UCSD-AML1 (cell line): ENCODE measurements around the gene MSH2.

Experiments used
- DNase-seq: peaks from one replicate; lab custom pipeline; 2025; ENCODE audit not compliant: unreplicated experiment; lab: John Stamatoyannopoulos, UW

The MSH2 gene

DNA sequence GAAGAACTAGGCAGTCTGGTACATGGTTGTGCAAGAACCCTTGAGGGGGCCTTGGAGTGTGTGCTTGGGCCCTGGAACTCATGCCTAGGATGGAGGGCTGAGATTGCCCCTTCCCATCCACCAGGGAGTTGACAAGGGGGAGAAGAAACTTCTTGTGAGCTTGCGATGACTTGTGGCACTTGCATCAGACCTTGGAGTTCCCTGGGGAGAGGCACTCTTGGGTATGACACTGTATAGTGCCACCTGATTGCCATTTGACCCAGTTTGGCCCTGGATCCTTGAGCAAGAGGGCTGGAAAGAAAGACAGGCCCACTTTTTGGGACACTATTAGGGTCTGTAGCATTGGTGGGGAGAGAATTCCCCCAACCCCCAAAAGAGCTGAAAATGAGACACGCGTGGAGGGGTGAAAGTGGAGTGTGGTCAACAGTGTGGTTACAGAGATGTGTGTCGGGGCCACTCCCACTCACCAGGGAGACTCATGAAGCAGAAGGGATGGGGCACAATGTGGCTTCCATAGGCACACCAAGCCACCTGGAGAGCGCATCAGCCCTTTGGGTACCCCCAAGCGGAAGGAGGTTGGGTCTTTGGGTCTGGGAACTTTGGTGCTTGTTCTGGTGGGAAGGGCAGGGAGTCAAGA is 101.3 kb downstream of the MSH2 start:
- DNase-seq, result no peak

DNA sequence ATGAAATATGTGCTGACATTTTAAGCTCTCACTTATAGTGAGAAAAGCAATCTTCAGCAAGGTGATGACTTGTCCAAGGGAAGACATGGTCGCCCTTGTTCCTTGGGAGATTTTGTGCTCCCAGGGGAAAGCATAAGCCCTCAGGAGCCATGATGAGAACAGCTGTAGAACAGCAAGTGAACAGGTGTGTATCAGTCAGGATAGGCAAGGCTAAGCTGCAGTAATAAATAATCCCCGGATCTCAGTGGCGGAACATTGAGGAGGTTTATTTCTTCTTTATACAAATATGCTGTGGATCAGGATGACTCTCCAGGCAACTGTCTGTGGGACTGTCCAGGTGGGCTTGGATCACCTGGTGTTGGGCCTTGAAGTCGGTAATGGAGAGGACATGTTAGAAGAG is 103.1 kb downstream of the MSH2 start:
- no peak for DNase-seq

DNA sequence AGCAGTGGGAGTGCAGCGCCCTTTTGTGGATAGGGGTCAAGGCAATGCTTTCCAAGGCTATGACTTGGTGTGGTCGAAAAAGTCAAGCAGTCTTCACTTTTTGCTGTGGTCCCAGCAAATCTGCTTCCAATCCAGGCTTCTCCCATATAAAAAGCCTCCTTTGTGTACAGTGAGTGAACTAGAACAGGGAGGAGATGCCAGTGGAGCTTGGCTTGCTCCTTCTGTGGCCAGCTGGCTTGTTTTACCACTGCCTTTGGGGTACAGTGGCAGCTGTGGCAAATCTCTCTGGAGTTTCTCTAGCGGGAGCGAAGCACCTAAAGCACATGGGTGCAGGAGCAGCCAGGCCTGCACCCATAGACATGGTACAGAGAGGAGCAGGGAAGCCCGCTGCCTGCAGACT is 103.5 kb downstream of the MSH2 start:
- DNase-seq, result no peak

DNA sequence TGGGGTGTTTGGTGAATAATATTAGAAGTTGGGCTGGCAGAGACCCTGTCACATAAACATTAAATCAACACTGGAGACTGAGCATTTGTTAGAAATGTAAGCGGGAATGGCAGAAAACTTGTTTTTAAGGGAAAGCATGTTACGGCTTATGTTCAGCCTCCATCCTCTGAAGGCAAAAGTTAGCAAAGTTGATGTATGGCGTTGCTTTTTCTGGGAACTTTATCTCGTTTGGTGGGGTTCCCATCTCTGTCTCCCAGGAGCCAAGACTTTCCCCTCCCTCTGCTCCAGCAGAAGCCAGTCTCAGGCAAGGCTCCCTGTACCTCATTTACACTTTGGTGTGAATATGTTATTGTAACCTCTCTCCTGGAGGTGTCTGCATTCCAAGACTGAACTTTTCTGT is 105.1 kb downstream of the MSH2 start:
- DNase-seq, result no peak

DNA sequence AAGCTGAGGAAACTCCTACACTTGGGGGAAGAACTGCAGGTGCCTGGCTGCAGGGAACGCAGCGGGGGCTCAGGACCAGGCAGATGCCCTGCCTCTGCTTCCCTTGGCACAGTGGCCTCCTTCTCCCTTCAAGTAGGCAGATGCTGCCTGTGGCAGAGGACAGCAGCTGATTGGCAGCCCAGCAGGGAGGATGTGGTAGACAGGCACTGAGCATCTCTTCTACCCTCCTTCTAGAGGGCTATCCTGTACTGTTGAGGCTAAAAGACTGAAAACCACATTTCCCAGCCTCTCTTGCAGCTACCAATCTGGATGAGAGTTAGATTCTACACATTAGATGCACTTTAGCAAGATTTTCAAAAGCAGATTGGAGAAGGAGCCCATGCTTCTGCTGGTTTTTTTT is 105.7 kb downstream of the MSH2 start:
- no peak for DNase-seq

DNA sequence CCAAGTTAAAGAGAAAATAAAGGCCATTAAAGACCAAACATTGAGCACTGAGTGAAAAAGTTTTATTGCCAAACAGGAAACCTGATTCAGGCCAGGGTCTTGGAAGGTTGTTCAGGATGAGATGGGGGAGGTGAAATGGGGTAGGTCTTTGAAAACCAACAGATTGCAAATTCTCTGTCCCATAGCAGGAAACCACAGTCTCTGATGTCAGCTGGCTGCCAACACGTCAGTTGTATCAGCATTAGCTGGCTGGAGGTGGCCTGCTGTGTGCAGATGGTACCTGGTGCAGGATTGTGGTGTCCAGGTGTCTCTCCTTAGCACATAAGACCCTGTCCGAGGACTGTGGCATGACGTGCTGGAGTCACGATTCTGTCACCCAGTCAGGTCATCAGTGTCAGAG is 106.3 kb downstream of the MSH2 start:
- DNase-seq, result peak; percentile 27

DNA sequence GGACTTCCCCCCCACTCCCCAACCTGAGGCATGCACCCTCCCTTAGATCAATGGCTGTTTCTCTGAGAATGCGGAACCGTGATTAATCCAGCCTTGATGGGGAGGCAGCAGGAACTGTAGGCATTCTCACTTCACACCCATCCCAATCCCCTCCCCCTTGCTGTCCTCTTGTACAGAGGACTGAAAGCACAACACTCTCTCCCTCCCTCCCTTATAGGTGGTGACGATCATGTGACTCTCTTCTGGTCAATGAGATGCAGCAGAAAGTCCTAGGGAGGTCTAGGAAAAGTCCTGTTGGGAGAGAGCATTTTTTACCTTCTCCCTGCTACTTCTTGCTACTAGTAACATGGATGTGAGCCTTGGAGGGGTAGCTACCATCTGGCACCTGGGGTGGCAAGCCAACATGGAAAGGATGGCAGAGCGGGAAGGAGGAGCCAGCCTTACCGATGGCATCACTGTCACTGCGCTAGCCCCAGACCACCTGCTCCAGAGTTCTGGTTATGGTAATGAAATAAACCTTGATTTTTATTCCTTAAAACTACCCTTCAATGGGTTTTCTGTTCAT is 106.9 kb downstream of the MSH2 start:
- no peak for DNase-seq

DNA sequence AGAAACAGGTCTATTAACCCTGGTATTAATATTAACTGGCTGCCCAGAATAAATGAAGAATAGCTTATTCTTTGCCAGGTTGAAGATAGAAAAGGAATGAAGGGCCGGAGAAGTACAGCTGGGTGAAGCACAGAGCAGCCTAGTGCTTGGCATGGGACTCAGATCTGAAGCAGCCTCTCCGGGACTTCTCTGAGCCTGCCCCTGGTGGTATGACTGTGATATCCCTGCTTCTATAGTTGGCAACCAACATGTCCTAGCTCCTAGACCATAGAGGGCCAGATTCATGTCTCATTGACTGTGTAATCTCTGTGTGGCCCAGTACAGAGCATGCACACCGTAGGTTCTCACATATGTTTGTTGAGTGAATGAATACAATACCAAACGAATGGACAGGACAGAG is 107.8 kb downstream of the MSH2 start:
- no peak for DNase-seq

DNA sequence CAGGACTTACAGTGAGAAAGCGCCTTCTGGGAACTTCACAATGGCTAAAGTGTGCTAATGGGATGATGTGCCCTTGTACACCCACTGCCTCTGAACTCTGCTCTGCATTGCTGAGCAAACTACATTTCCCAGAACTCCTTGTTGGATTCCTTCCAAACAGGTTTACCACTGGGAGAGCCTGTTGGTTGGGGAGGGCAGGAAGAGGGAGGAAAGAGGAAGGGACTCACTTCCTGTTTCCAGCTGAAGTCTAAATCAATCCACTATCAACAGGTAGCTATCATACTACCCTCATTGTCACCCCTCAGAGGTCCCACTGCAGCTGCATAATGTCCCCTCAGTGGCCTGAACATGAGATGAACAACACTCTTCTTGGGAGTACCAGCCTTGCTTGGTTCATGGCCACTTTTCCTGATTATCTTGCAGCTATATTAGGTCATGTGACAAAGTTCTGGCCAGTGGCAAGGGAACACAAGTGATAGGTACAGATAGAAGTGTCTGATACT is 109.7 kb downstream of the MSH2 start:
- DNase-seq, result no peak

DNA sequence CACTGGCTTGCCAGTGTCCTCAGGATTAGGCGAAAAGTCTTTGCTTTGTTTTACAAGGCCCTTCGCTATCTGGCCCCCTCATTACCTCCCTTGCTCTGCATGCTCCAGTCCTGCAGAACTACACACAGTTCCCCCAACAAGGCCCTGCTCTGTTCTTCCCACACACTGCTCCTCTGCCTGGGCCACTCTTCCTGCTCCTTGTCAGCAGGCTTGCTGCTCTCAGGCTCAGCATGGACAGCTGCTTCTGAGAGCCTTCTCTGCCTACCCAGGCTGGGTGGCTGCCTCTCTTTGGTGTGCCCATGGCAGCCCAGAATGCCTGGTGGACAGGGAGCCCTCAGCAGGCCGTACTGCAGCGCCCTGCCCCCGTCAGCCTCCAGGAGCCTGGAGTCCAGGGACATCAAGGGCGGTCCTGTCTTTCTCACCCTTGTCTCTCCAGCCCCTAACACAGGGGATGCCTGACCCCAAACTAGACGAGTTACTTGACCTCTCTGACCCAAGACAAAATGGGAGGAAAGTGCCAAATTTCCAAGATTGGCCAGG is 111.1 kb downstream of the MSH2 start:
- no peak for DNase-seq

DNA sequence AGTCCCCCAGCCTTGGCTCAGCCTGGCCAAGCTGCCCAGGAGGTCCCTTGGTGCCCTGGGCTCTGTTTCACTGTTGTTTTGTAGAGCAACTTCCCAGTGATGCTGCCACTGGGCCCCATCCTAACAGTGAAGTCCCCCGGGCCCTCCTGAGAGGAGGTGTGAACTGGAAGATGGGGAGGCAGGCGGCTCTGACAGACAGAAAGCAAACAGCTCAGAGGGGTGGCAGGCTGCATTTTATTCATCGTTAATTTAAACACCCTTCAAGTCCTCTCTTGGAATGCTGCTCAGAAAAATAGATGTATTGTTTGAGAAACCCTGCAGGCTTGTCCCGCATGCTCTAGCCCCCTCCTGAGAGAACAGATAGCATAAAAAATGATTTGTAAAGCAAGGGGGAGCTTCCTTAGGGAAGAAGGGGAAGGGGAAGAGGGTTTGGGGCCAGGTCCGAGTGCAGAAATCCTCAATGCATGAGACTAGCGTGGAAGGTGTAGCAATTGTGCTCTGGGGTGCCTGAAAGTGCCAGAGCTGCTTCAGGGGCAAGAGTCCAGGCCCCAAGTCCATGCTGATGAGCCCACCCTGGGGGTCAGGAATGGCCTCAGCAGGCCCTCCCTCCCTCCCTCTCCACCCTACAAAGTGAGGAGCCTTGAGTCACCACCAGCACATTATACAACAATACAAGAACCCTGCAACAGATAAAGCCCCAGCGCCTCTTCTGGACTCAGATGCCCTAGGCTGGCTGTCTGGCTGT is 113.6 kb downstream of the MSH2 start:
- DNase-seq, result no peak

DNA sequence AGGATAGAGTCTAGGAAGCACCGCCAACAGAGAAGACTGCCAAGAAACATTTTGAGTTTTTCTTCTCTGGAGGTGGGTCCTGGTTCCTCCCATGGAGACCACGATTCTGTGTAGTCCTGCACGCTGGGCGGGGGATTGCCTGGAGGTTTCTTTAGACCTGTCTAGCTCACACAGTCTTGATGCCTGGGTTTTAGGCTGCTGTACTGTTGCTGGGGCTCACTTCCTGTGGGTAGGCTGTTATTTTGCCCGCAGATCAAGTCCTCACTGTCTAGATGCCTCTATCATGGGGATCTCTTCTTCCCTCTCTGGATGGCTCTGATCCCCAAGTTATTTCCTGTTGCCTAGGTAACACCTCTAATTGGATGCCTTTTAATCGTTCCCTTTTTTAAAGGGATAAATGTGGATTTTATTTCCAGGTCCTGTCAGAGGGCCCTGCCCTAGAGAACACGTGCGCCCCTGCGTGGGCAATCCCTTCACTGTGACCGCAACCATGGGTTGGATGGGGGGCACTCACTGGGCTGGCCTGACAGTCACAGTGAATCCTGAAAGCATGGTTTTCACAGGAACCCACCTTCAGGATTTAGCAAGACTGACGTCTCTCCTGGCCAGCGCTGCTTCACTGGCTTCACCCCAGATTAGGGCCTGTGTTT is 115.7 kb downstream of the MSH2 start:
- DNase-seq, result no peak

DNA sequence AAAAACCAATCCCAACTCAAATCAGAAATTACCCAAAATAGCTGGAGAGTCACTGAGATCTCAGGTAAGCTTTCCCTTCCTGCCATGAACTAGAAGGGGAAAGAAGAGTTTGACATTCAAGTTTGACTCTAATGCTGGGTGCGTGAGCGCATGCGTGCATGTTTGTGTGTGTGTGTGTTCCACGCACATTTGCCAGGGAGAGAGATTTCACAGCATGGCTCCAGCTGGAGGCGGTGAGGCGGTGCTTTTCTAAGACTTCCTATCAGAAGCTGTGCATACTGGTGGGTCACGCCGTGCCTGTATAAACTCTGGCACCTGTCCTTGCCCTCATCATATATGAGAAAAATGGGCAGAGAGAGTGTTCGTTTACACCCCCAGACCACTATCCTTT is 116.2 kb downstream of the MSH2 start:
- no peak for DNase-seq

DNA sequence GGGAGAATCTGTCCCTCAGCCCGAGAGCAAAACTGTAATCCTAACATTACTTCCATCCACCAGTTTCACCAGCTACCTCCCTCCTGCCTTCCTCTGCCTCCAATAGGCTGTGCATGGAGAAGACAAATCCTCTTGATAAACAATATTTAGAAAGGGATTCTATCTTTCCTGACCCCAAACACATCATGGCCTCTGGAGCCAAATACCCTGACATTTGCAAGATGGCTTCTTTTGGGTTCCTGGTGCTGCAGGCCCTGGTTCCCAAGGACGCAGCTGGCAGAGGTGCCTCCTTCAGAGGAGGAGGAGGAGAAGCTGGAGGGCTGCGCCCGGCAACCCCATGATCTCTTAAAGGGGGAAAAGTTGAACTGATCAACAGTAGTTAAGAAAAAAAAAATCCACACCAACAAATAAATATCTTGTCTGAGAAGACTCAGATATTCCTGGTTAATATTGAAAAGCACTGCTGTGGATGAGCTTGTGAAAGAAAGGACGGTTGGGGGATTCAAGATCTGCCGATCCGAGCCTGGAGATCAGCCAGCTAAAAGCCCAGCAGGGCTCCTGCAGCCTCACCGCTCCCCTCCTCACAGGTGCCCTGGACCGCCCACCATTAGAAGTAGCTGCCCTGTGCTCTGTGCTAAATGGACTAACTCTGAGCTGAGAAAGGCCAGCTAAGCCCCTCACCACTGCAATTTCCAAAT is 116.8 kb downstream of the MSH2 start:
- DNase-seq, result no peak

DNA sequence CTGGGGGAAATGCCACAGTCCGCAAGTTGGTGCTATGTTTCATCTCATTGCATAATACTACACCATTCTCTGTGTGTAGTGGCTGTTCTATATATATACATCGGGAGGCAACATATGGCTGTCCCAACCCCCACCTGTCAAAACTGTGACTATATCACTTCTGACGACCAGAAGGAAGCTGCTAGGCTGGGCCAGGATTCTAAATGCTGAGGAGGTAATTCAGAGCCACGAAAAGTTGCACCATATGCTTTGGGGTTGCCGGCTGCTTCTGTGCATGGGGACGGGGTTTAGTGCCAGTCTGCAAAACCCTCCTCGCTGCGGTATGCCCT is 117.3 kb downstream of the MSH2 start:
- DNase-seq, result peak; percentile 59

DNA sequence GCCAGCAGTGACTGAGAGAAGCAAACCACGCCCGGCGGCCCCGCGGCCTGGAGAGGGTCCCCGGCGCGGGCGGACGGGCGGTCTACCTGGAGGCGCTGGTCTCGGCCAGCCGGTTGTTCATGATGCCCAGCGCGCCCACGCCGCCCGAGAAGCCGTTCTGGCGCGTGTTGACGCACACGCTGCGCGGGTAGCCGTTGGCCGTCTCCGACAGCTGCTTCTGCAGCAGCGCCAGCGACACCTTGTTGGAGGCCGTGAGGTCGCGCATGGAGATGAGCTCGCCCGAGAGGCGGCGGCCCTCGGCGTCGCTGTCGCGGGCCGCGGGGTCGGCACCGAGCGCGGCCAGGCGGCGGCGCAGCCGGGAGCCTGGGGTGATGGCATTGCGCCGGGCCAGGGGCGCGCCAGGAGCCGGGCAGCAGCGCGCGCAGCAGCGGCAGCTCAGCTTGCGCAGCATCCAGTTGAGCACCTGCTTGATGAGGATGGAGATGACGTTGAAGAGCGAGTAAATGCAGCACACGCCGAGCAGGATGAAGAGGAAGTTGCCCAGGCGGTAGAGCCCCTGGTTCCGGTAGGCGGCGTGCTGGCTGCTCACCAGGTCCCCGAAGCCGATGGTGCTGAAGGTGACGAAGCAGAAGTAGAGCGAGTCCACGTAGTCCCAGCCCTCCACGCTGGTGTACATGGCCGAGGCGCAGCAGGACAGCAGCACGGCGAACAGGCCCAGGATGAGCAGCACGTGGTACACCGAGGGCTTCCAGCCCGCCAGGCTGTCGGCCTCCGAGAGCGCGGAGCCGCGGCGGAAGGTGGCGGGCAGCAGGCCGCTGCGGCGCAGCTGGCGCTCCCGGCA is 118.1 kb downstream of the MSH2 start:
- DNase-seq, result peak; percentile 80

DNA sequence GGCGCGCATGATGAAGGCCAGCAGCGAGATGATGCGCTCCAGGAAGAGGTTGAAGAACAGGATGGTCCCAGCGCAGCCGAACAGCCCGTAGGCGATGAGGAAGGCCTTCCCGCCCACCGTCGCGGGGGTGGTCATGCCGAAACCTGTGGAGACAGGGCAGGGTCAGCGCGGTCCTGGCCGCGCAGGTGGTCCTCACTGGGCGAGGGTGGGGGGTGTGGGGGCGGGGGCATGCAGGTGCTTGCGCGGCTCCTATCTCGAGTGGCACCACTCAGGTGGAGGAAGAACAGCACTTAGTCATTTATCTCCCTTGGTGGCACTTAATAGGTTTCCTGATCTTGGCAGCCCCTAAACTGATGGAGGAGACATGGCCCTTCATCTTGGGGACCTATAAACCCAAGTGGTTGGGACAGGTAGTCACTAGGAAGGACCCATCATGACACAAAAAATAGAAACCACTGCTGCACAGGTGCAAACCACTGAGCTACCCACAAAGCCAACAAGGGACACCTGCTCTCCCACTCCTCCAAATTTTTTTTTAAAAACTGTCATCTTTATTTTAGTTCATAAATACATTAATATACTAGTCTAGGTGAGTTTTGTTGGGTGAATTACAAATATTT is 118.8 kb downstream of the MSH2 start:
- DNase-seq, result no peak

DNA sequence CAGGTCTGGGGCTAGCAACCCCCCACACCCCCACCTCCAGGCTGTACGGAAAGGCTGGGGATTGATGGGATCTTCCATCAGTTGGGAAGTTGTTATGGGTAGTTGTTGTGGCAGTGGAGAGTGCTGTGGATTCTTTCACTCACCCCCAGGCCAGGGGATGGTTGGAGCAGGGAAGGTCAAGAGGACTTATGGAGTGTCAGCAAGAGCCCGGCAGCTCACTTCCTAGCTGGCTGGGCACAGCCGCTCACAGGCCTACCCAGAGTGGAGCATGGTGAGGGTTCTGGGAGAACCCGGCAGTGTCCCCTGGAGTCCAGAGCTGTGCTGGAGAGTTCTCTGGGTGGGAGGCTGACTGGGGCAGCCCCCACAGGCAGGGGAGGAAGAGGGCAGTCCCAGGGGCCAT is 122.2 kb downstream of the MSH2 start:
- DNase-seq, result no peak

DNA sequence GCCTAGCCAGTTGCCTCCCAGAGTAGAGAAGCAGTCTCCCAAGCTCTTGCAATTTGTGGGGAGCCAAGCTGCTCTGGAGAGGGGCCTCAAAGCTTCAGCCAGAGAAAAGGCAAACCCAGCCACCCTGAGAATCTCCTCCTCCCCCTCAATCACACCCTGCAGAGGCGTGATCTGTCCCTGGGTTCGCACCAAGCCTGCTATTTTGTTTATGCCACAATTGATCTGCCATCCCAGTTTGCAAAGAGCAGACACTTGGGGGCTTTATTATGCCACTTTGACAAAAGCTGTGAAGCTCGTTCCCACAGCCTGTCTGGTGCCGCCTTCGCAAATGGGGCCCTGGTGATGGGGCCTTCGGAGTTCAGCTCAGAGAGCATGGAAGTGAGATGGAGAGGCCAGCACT is 125.5 kb downstream of the MSH2 start:
- DNase-seq, result no peak

DNA sequence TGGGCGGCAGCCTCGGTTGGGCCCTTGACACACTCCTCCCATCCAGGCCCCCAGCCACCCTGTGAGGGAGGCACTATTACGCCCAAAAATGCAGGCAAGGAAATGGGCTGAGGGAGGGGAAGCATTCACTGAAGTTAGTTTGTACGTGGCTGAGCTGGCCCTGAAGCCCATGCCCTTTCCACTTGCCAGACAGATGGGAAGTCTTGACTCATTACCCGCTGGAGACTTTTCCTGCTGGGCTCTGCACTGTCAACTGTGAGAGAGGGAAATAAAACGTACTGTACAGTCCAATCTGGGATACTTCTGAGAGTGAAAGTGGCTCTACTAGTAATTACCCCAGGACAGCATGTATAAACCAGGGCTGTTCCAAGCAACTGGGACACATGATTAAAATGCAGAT is 125.9 kb downstream of the MSH2 start:
- DNase-seq, result no peak
